ENCODE measurements around the gene CYB5R2.

DNA sequence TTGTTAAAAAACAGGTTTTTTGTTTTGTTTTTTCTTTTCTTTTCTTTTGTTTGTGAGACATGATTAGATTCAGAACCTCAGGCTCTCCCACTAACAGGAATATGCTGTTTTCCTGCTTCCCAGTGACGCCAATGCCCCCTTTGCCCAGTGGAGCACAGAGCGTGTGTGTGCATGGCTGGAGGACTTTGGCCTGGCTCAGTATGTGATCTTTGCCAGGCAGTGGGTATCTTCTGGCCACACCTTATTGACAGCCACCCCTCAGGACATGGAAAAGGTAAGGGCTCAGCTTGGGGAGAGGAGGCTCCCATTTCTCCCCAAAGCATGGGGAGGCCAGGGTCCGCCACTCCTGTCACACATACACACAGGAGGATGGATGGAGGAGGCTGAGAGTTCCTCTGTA, 25.0 kb downstream of the CYB5R2 start:
- TF ChIP-seq, protein P1, sequence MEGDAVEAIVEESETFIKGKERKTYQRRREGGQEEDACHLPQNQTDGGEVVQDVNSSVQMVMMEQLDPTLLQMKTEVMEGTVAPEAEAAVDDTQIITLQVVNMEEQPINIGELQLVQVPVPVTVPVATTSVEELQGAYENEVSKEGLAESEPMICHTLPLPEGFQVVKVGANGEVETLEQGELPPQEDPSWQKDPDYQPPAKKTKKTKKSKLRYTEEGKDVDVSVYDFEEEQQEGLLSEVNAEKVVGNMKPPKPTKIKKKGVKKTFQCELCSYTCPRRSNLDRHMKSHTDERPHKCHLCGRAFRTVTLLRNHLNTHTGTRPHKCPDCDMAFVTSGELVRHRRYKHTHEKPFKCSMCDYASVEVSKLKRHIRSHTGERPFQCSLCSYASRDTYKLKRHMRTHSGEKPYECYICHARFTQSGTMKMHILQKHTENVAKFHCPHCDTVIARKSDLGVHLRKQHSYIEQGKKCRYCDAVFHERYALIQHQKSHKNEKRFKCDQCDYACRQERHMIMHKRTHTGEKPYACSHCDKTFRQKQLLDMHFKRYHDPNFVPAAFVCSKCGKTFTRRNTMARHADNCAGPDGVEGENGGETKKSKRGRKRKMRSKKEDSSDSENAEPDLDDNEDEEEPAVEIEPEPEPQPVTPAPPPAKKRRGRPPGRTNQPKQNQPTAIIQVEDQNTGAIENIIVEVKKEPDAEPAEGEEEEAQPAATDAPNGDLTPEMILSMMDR (IDR thresholded peaks at IDR 0.05), result no peak
- no peak for TF ChIP-seq POLR2AphosphoS5 (IDR thresholded peaks at IDR 0.05; ENCODE audit: low read depth, low read length)

Data from SK-N-SH (cell line).